K562 (cell line): ENCODE results near the gene SPATA13. TPM values are rescaled to one million over a fixed set of nuclear protein-coding genes. Genes with fewer than 3 reads are reported as not detected.

ENCODE experiments used
- CSDE1 ChIP-seq, 2 experiments: fragments of 450-650 bp; IDR thresholded peaks; 2 replicates each; pipeline ENCODE4 v1.6.1; 2016; ENCODE audit warnings: mild to moderate bottlenecking in 1 of 2
- DACH1 ChIP-seq: fragments of 450-650 bp; IDR thresholded peaks from 2 replicates; pipeline ENCODE4 v1.6.1; 2018; ENCODE audit not compliant: partially characterized antibody
- ETV5 ChIP-seq: sonication (generic); formaldehyde crosslinking; IDR thresholded peaks from 2 replicates; pipeline ENCODE4 v1.4.0; 2020; ENCODE audit warnings: low read depth, mild to moderate bottlenecking, missing genetic modification reagents
- NFE2 ChIP-seq: IDR thresholded peaks from 2 replicates; pipeline ENCODE4 v1.6.1; 2014; ENCODE audit warnings: antibody characterized with exemption, low read depth
- NONO ChIP-seq, 2 experiments: fragments of 200-400 bp in 1 of 2; fragments of 450-650 bp in 1 of 2; formaldehyde crosslinking in 1 of 2; IDR thresholded peaks; 2 replicates each; pipeline ENCODE4 v1.6.1; 2017; ENCODE audit warnings: low read depth in 2 of 2, mild to moderate bottlenecking in 2 of 2, moderate library complexity in 2 of 2, low read length in 1 of 2
- RBM17 ChIP-seq: fragments of 200-400 bp; formaldehyde crosslinking; IDR thresholded peaks from 2 replicates; pipeline ENCODE4 v1.6.1; 2017; ENCODE audit warnings: low read depth, mild to moderate bottlenecking, low read length, borderline replicate concordance
- RNF219 ChIP-seq: fragments of 250-450 bp; sonication (Bioruptor Pico); IDR thresholded peaks from 2 replicates; pipeline ENCODE4 v1.5.0; 2022; ENCODE audit warnings: mild to moderate bottlenecking
- SRSF1 ChIP-seq: fragments of 200-400 bp; formaldehyde crosslinking; IDR thresholded peaks from 2 replicates; pipeline ENCODE4 v1.6.1; 2017; ENCODE audit warnings: mild to moderate bottlenecking, low read depth, low read length, moderate library complexity
- YY1 ChIP-seq, 3 experiments: IDR thresholded peaks; 2 replicates each; pipeline ENCODE4 v1.6.1; 2011; ENCODE audit warnings: low read length in 2 of 3, mild to moderate bottlenecking in 2 of 3, moderate library complexity in 2 of 3, borderline replicate concordance in 1 of 3, control low read depth in 1 of 3, low read depth in 1 of 3; ENCODE audit not compliant: insufficient read depth in 3 of 3, insufficient replicate concordance in 2 of 3, control insufficient read depth in 1 of 3, insufficient read length in 1 of 3; ENCODE audit errors: extremely low read depth in 1 of 3
- ZBTB17 ChIP-seq: fragments of 450-650 bp; formaldehyde crosslinking; IDR thresholded peaks from 2 replicates; pipeline ENCODE4 v1.4.0; 2020; ENCODE audit warnings: mild to moderate bottlenecking
- ZNF146 ChIP-seq: IDR thresholded peaks from one replicate; pipeline ENCODE4 v1.6.1; 2018; ENCODE audit warnings: missing compliant biosample characterization; ENCODE audit not compliant: unreplicated experiment
- polyA plus RNA-seq, 8 experiments: library from polyadenylated mRNA; depleted of rRNA in 4 of 8; stranded (reverse) in 5 of 8; unstranded in 3 of 8; fragments of >200 nt; fragmentation: Nextera tagmentation in 2 of 8; fragmentation: Illumina TruSeq in 1 of 8; extraction: Ambion mirVana in 2 of 8; extraction: Trizol in 1 of 8; gene quantifications; 2 replicates each; pipeline versions ENCODE4 v1.2.1 to v1.2.3, GENCODE V29; 2011 to 2014; ENCODE audit warnings: inconsistent platforms in 1 of 8, missing spikeins in 1 of 8
- total RNA-seq, 7 experiments: library from RNA; depleted of rRNA in 6 of 7; stranded (reverse); fragments of >200 nt in 6 of 7; fragmentation: Illumina TruSeq in 2 of 7; extraction: Trizol in 2 of 7; gene quantifications; 2 replicates each; pipeline versions ENCODE4 v1.2.1 to v1.2.3, GENCODE V29; 2011 to 2021; ENCODE audit warnings: low replicate concordance in 1 of 7

SPATA13 gene
- total and polyA plus RNA-seq, 9 of the 15 experiments (the other 6 are each of a cell fraction or from before 2014, with no cell fraction given) = 0.08 to 0.99 (median 0.21) TPM; not detected in 2

- TF ChIP-seq YY1 (IDR thresholded peaks at IDR 0.05; ENCODE audit: borderline replicate concordance in 1 of 3, control insufficient read depth in 1 of 3, extremely low read depth in 1 of 3, insufficient read depth in 3 of 3, insufficient read length in 1 of 3, insufficient replicate concordance in 2 of 3, low read depth in 1 of 3, low read length in 2 of 3) (no peak), CSDE1 (IDR thresholded peaks at IDR 0.05) (no peak), ETV5 (CRISPR knock-in tag) (no peak), DACH1 (no peak), RBM17 (no peak), NFE2 (no peak), ZNF146 (CRISPR knock-in tag) (no peak), ZBTB17 (no peak), NONO (IDR thresholded peaks at IDR 0.05; ENCODE audit: low read depth in 2 of 2, low read length in 1 of 2) (no peak), SRSF1 (no peak), RNF219 (CRISPR knock-in tag) (no peak)
Measured at GRCh38 chr13:24147570-24147963, 13.0 kb upstream of the SPATA13 start (continued).
